Hematopoietic multipotent progenitor cell treated with erythropoietin and hydrocortisone succinate and interleukin-3 and kit ligand, for 15 days (in vitro differentiated cells): ENCODE measurements around the gene LAIR2.

Source experiments
- DNase-seq: peaks from one replicate; pipeline ENCODE4 v3.0.0-alpha.2; 2015; ENCODE audit warnings: low spot score

Gene LAIR2

DNA sequence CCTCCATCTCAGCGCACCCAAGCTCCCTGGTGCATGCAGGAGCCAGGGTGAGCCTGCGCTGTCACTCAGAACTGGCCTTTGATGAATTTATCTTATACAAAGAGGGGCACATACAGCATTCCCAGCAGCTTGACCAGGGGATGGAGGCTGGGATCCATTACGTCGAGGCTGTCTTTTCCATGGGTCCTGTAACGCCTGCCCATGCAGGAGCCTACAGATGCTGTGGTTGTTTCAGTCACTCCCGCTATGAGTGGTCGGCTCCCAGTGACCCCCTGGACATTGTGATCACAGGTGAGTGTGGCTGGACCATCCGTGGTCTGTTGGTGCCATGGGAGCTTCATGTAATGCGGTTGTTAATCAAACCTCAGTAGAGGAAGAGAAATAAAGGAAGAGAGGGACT, 33.0 kb downstream of the LAIR2 start:
- DNase-seq, result no peak

DNA sequence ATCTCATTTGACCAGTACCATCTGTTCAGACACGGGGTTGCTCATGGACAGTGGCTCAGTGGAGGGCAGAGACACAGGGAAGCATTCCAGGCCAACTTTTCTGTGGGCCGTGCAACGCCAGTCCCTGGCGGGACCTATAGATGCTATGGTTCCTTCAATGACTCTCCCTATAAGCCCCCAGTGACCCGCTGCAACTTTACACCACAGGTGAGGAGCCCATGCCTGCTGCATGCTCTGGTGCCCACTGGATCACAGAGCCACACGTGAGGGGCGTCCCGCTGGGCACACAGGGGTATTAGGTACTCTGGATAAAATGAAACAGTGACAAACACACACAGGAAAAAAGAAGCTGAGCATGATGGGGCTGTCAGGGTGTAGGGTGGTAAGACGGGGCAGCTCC, 34.3 kb downstream of the LAIR2 start:
- no peak for DNase-seq

DNA sequence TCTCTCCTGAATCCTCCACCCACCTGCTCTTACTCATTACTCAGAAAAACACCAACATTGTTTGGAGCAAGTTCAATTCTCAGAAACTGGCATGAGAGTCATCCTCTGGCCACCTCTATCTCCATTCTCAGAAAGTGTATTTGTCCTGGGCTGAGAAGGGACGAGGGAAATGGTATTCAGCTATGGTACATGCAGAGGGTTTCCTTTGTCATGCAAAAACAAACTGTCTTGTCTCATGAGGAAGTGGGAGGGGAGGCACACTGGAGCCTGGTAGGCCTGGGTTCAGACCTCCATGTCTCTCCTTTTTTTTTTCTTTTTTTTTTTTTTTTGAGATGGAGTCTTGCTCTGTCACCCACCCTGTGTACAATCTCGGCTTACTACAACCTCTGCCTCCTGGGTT, 39.1 kb downstream of the LAIR2 start:
- no peak for DNase-seq

DNA sequence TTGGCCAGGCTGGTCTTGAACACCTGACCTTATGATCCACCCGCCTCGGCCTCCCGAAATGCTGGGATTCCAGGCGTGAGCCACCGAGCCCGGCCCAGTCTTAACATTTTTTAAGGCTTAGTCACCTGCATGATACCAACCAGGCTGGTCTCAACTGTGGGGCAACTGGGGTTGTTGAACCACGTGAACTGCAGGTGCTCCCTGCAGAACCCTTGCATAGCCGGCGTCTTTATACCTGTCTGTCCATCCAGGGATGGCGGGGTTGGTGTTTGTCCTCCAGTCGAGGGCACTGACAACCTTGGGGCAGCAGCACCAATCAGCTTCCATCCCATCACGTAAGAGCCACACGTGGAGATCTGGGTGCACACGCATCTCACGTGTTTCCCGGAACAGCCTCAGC, 46.2 kb downstream of the LAIR2 start:
- DNase-seq, result no peak

DNA sequence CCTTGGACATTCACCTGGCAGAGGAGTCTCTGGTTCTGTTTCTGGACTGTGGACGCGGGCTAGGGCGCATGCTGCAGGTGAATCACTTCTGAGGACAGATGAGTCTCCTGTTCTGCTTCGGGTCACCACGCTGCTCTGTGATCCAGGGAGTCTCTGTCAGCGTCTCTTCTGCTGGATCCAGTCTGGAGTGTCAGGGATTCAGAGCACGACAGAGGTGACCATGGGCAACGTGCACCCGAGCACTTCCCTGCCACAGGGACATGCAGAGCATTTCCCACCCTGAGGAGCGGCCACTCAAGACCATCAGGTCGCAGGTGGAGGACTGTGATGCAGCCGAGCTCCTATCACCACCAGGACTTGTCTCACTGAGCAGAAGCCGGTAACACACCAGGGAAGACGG, 46.6 kb downstream of the LAIR2 start:
- DNase-seq, result no peak

DNA sequence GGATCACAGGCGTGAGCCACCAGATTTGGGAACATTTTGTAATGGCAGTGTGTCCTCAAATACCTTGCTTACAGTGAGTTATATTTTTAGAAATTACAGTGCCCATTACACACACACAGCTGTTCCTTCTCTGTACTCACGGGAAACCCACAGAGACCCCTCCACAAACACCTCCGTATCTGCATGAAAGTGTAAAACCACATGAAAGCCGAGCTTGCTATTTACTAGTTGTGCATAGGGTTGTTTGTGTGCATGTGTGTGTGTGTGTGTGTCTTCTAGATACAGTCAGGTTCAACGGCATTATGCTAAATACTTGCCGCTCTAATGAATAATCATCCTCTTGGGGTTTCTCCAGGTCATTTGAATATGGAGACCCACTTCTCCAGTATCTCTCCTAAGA, 48.7 kb downstream of the LAIR2 start:
- DNase-seq, result no peak

- no peak for DNase-seq
These were observed 49.6 kb downstream of the LAIR2 start for GRCh38 chr19:54551950-54552912.

DNA sequence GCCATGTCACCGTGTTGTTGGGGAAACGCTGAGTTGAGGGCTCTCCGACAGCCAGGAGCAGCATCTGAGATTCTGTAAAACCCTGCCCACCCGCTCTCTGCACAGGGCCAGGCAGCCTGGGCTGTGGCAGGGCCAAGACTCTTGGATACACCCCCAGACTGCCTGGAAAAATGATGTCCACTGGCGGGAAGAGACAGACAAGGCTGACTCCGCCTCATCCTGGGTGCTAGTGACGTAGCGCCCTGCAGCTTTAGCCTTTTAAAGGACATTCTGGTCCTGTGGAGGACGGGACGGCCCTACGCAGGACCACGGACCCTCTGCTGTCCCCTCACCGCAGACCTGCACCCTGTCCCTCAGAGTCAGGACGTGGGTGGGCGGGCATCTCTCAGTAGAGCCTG, 50.3 kb downstream of the LAIR2 start:
- no peak for DNase-seq

DNA sequence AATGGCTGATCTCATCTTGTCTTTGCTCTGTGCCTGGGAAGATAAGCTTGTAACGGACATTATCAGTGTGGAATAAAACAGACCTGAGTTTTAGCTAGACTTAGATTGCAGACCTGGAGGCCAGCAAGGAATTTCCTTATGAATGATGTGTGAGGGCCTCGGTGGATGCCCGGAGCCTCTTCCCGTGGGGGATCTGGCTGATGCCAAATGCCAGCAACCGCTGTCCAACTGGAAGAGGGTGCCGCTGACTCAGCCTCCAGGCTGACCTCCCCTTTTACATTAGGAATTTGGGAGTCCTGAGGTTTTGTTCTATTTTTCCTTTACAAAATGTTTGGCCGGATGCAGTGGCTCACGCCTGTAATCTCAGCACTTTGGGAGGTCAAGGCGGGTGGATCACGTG, 51.4 kb downstream of the LAIR2 start:
- no peak for DNase-seq

DNA sequence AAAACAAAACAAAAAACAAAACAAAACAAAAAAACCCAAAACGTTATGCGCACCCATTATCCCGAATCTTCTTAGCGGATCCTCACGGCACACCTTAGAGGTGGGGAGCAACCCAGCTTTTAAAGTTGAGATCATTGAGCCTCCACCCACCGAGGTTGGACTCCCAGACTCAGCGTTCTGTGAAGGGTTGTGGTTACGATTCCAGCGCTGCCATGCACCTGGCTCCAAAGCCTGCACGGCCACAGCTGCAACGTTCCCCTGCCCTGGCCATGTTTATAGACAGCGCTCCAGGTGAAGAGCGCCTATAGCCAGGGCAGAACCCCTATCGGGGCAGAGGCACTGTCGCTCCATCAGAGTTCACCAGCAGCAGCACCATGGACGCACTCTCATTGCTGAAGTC, 52.3 kb downstream of the LAIR2 start:
- no peak for DNase-seq

GRCh38 chr19:54556194-54556593, 53.6 kb downstream of the LAIR2 start:
- DNase-seq, result no peak

DNA sequence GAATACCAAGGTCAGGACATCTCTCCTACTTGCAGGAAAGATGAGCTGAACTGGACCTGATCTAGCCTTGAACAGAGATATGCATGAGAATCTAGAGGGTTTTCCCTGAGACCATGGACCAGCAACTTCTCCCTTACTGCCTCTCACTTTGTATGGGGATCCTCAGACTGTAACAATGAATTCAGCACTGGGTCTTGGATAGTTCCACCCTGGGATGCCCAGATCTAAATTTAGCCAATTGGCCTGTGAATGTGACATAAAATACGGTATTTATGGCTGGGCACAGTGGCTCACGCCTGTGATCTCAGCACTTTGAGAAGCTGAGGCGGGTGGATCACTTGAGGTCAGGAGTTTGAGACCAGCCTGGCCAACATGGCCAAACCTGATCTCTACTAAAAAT, 55.7 kb downstream of the LAIR2 start:
- DNase-seq, result no peak
